ENCODE data around the gene VPS33A.
"Not testable (repeated sequence)": the region's sequence is repeated elsewhere in the genome, so short reads cannot be mapped to it uniquely, and the experiment has no call there.

Gene VPS33A

GRCh38 chr12:122203301-122204166 is 62.8 kb downstream of the VPS33A start, which contains the start of gene B3GNT4:
B3GNT4 (plus strand) TSS chr12:122203709; CDS start chr12:122204619, 910 bp downstream.
- DNase-seq = peak; percentile 78

GRCh38 chr12:122202811-122203210 is 63.5 kb downstream of the VPS33A start:
- not testable (repeated sequence) for DNase-seq

- no peak for DNase-seq
Observed at GRCh38 chr12:122202017-122202416, 64.3 kb downstream of the VPS33A start.

- DNase-seq = no peak
Observed at GRCh38 chr12:122201381-122201780, 64.9 kb downstream of the VPS33A start.

- no peak for DNase-seq
Observed at GRCh38 chr12:122200541-122201175, 65.6 kb downstream of the VPS33A start.

GRCh38 chr12:122199484-122200355 is 66.6 kb downstream of the VPS33A start:
- DNase-seq = no peak

DNA sequence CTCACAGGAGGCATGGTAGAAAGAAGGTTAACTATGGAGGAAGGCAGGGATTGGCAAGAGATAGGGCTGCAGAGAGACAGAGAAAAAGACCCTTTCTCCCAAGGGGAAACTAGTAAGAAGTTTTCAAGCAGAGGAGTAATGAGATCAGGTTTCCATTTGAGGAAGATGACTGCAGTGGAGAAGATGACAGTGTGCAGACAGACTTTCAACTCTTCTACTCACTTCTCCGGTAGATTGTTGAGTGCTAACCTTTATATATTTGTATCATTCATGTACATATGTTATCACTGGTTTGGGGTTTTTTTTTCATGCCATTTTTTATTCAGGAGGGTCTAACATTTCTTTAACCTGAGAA is 68.7 kb downstream of the VPS33A start:
- no peak for DNase-seq

GRCh38 chr12:122195405-122195804 is 70.9 kb downstream of the VPS33A start:
- no peak for DNase-seq

- DNase-seq = no peak
Observed at GRCh38 chr12:122194804-122195203, 71.5 kb downstream of the VPS33A start.

GRCh38 chr12:122192441-122192840 is 73.9 kb downstream of the VPS33A start:
- no peak for DNase-seq

GRCh38 chr12:122190842-122191668 is 75.2 kb downstream of the VPS33A start:
- peak; percentile 69 for DNase-seq

GRCh38 chr12:122189626-122190475 is 76.4 kb downstream of the VPS33A start:
- DNase-seq = no peak

GRCh38 chr12:122187466-122187865 is 78.8 kb downstream of the VPS33A start:
- DNase-seq = no peak

DNA sequence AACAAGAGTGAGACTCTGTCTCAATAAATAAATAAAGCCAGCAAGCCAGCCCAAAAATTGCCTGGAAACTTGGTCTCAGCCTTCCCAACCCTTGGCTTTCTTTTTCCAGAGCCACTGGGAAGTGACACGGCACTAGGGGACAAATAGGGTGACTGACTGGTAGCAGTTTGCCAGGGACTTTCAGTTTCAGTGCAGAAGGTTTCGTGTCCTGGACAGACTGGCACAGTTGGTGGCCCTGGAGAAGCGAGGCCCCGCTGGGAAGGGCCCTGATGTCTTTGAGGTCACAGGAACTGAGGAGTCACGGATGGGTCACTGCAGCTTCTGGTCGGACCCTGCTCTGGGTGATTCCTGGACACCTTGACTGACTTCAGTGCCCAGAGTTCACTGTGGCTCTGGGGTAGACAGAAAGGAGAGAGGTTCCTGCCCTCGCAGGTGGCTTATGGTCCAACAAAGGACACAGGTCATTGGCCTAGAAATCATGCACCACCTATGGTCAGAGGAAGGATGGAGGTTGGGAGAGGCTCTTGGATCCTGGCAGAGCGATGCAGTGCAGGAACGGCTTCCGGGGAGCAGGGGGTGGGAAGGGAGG is 80.7 kb downstream of the VPS33A start:
- DNase-seq = no peak

DNA sequence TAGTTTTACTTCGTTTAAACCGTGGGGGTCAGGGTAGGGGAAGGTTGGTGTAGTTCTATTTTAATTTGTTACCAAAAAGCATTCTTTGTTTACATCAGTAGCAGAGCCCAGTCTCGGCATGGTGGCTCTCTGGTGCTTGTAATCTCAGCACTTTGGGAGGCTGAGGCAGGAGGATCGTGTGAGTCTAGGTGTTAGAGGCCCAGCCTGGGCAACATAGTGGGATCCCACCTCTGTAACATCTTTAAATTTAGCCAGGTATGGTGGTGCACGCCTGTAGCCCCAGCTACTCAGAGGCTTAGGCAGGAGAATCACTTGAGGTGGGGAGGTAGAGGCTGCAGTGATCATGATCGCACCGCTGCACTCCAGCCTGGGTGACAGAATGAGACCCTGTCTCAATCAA is 81.2 kb downstream of the VPS33A start:
- DNase-seq = no peak

GRCh38 chr12:122184517-122184916 is 81.8 kb downstream of the VPS33A start:
- DNase-seq = no peak

- DNase-seq = no peak
Observed at GRCh38 chr12:122183588-122183940, 82.7 kb downstream of the VPS33A start.

DNA sequence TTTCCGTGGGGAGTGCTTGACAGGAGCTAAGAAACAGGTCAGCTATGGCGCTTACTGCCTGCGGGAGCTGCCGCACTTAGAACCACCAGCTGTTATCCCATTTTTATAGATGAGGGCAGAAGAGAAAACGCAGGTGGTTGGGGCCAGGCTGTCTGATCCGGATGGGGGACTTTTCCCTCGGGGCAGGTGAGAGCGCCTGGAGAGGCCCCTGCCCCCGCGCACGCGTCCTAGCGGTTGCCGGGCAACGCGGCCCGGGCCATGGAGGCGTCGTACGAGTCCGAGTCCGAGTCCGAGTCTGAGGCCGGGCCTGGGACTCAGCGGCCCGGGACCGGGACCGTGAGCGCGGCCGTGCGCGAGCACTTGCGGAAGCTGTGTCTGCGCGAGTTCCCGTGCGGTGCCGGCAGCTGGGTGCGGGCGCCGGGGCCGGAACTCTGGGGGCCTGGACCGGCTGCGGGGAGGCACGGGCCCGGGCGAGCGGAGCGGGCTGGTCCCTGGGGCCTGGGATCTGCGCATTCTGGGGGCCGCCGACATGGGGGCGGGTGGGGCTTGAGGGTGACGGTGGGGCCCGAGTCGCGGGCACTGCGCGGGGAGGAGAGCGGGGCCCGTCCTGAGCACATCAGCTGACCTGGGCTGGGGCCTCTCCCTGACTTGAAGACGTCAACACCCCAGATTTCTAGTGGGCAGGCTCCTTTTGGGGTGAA is 83.3 kb downstream of the VPS33A start, which contains the start of gene LRRC43:
Gene LRRC43 (plus strand): TSS at position 237 of the 701 bp plus-strand sequence. CDS start 22 bp downstream, at position 259.
- DNase-seq = peak; percentile 17
